DOHH2 (cell line): ENCODE data around the gene RPS6KA2.

Source experiments
- H3F3A ChIP-seq: fragments of 200-600 bp; sonication (generic), shearing (Covaris generic); 2 replicates; pipeline ENCODE4 v1.6.0; 2016; ENCODE audit warnings: antibody characterized with exemption, mild to moderate bottlenecking; ENCODE audit not compliant: control insufficient read depth, insufficient read depth
- H3K27ac ChIP-seq: fragments of 200-600 bp; sonication (generic); 2 replicates; pipeline ENCODE4 v1.5.1; 2014; ENCODE audit warnings: low read depth, mild to moderate bottlenecking, low read length, moderate library complexity
- H3K27me3 ChIP-seq: fragments of 200-600 bp; sonication (generic); 2 replicates; pipeline ENCODE4 v1.6.1; 2014; ENCODE audit warnings: mild to moderate bottlenecking, low read length, mixed read lengths; ENCODE audit not compliant: control insufficient read depth
- H3K36me3 ChIP-seq: fragments of 200-600 bp; sonication (generic); 2 replicates; pipeline ENCODE4 v1.6.1; 2014; ENCODE audit warnings: mild to moderate bottlenecking, low read length, moderate library complexity, mixed read lengths; ENCODE audit not compliant: control insufficient read depth
- H3K4me1 ChIP-seq: fragments of 200-600 bp; sonication (generic); 2 replicates; pipeline ENCODE4 v1.6.1; 2014; ENCODE audit warnings: mild to moderate bottlenecking, low read length, mixed read lengths; ENCODE audit not compliant: control insufficient read depth
- H3K4me2 ChIP-seq: fragments of 200-600 bp; sonication (generic); 2 replicates; pipeline ENCODE4 v1.6.0; 2014; ENCODE audit warnings: mild to moderate bottlenecking, low read length, moderate library complexity
- H3K4me3 ChIP-seq: fragments of 200-600 bp; sonication (generic); 2 replicates; pipeline ENCODE4 v1.5.1; 2014; ENCODE audit warnings: mild to moderate bottlenecking, low read length, mixed read lengths
- H3K79me2 ChIP-seq: fragments of 200-600 bp; sonication (generic); 2 replicates; pipeline ENCODE4 v1.6.1; 2014; ENCODE audit warnings: mild to moderate bottlenecking, low read length, mixed read lengths; ENCODE audit not compliant: control insufficient read depth
- H3K9me2 ChIP-seq: fragments of 200-600 bp; sonication (generic); replicated peaks from 2 replicates; pipeline ENCODE4 v1.6.1; 2014; ENCODE audit warnings: mild to moderate bottlenecking, low read length, mixed read lengths; ENCODE audit not compliant: control insufficient read depth
- H3K9me3 ChIP-seq: fragments of 200-600 bp; sonication (generic); 2 replicates; pipeline ENCODE4 v1.6.1; 2014; ENCODE audit warnings: antibody characterized with exemption, low read length, mixed read lengths; ENCODE audit not compliant: control insufficient read depth, insufficient read depth
- H4K20me1 ChIP-seq: fragments of 200-600 bp; sonication (generic); 2 replicates; pipeline ENCODE4 v1.6.0; 2014; ENCODE audit warnings: low read depth, mild to moderate bottlenecking, antibody characterized with exemption, low read length, moderate library complexity; ENCODE audit not compliant: control insufficient read depth, insufficient read depth
- EZH2phosphoT487 ChIP-seq: fragments of 200-600 bp; sonication (generic); IDR thresholded peaks from 2 replicates; pipeline ENCODE4 v1.6.1; 2017; ENCODE audit warnings: borderline replicate concordance, mild to moderate bottlenecking, antibody characterized with exemption, low read length, moderate library complexity, mixed read lengths
- TF ChIP-seq, protein P1 (sequence below): fragments of 200-600 bp; sonication (generic); IDR thresholded peaks from one replicate; pipeline ENCODE4 v1.5.1; 2014; ENCODE audit warnings: antibody characterized with exemption, mild to moderate bottlenecking, low read depth, low read length; ENCODE audit not compliant: poor library complexity, severe bottlenecking

RPS6KA2 gene

DNA sequence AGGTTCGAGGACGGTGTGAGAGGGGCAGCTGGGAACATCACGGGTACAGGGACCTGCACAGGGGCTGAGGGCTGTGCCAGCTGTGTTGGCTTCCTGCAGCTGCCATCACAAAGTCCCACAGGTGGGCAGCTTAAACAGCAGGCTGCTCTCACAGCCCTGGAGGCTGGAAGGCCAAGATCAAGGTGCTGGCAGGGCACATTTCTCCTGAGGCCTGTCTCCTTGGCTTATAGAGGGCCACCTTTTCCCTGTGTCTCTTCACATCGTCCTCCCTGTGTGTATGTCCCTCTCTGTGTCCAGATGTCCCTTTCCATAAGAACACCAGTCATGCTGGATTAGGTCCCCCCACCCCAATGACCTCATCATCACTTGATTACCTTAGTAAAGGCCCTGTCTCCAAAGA is 229.2 kb downstream of the RPS6KA2 start:
- Histone ChIP-seq H3K27ac (no peak overlapping the region), H3K36me3 (no peaks in the 10 kb centered on the region), H3F3A (peaks cover 3% of the 10 kb centered on the region; the same call in 1 of the 2 replicates), H3K9me3 (no peaks in the 10 kb centered on the region), H3K4me3 (no peak overlapping the region), H4K20me1 (no peaks in the 10 kb centered on the region), H3K27me3 (no peaks in the 10 kb centered on the region), H3K4me2 (no peak overlapping the region), H3K4me1 (peaks cover 9% of the 10 kb centered on the region), H3K9me2 (no peaks in the 10 kb centered on the region), H3K79me2 (no peaks in the 10 kb centered on the region)
- TF ChIP-seq, protein P1, sequence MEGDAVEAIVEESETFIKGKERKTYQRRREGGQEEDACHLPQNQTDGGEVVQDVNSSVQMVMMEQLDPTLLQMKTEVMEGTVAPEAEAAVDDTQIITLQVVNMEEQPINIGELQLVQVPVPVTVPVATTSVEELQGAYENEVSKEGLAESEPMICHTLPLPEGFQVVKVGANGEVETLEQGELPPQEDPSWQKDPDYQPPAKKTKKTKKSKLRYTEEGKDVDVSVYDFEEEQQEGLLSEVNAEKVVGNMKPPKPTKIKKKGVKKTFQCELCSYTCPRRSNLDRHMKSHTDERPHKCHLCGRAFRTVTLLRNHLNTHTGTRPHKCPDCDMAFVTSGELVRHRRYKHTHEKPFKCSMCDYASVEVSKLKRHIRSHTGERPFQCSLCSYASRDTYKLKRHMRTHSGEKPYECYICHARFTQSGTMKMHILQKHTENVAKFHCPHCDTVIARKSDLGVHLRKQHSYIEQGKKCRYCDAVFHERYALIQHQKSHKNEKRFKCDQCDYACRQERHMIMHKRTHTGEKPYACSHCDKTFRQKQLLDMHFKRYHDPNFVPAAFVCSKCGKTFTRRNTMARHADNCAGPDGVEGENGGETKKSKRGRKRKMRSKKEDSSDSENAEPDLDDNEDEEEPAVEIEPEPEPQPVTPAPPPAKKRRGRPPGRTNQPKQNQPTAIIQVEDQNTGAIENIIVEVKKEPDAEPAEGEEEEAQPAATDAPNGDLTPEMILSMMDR, result no peak
- TF ChIP-seq EZH2phosphoT487, result no peak

DNA sequence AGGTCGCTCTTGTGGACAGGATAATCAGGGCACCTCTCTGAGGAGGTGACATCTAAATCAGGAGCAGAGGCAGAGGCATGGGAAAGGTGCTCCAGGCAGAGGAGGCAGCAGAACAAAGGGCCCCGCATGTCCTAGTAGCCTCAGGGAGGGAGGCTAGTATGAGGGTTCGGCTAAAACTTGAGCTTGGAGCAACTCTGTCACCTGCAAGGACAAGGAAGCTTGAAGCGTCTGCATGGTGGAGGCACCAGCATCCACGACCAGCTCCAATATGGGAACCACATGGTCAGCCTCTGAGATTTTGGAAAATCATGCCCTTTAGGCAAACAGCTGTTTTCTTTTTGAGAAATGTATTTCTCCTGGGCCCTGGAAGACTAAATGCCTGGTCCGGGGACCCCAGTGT is 231.3 kb downstream of the RPS6KA2 start:
- Histone ChIP-seq H3K4me2 (no peak overlapping the region), H3K9me2 (no peaks in the 10 kb centered on the region), H3K4me1 (peaks cover 5% of the 10 kb centered on the region), H3K79me2 (no peaks in the 10 kb centered on the region), H4K20me1 (no peaks in the 10 kb centered on the region), H3F3A (no peaks in the 10 kb centered on the region), H3K4me3 (no peak overlapping the region), H3K27ac (no peak overlapping the region), H3K36me3 (no peaks in the 10 kb centered on the region), H3K9me3 (no peaks in the 10 kb centered on the region), H3K27me3 (no peaks in the 10 kb centered on the region)
- TF ChIP-seq EZH2phosphoT487, result no peak
- TF ChIP-seq, protein P1, result no peak

DNA sequence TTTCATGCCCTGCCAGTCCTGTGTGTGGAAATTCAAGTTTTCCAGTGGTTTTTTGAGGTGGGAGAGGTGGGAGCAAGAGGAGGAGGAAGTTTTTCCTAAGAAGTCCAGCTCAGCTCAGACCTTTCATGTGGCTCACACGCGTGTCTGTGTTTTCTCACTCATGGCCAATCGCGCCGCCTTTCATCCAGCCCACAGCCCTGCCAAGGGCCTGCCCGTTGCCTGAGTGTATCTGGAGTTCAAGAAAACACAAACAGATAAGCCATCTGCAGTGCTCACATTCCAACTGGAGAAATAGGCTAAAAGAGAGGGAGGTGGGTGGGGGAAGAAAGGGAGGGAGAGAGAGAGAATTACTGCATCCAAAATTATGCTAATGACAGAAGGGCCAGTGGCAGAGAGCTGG is 231.7 kb downstream of the RPS6KA2 start:
- no peaks in the 10 kb centered on the region for H4K20me1 ChIP-seq
- no peaks in the 10 kb centered on the region for H3K79me2 ChIP-seq
- no peak overlapping the region for H3K27ac ChIP-seq
- no peaks in the 10 kb centered on the region for H3F3A ChIP-seq
- H3K9me2 ChIP-seq, result no peaks in the 10 kb centered on the region
- no peaks in the 10 kb centered on the region for H3K9me3 ChIP-seq
- no peak overlapping the region for H3K4me3 ChIP-seq
- no peaks in the 10 kb centered on the region for H3K27me3 ChIP-seq
- H3K36me3 ChIP-seq, result no peaks in the 10 kb centered on the region
- no peak for TF ChIP-seq EZH2phosphoT487
- TF ChIP-seq, protein P1, result no peak
- H3K4me1 ChIP-seq, result peaks cover 5% of the 10 kb centered on the region
- no peak overlapping the region for H3K4me2 ChIP-seq
